CD4-positive, alpha-beta T cell treated with Interleukin-15 for 1 hour (primary cell): ENCODE data around the gene ASB14.
"Not testable (repeated sequence)": the region's sequence is repeated elsewhere in the genome, so short reads cannot be mapped to it uniquely, and the experiment has no call there.

Experiments used
- DNase-seq: peaks from one replicate; pipeline ENCODE4 v3.0.0-alpha.2; 2020

Gene ASB14

DNA sequence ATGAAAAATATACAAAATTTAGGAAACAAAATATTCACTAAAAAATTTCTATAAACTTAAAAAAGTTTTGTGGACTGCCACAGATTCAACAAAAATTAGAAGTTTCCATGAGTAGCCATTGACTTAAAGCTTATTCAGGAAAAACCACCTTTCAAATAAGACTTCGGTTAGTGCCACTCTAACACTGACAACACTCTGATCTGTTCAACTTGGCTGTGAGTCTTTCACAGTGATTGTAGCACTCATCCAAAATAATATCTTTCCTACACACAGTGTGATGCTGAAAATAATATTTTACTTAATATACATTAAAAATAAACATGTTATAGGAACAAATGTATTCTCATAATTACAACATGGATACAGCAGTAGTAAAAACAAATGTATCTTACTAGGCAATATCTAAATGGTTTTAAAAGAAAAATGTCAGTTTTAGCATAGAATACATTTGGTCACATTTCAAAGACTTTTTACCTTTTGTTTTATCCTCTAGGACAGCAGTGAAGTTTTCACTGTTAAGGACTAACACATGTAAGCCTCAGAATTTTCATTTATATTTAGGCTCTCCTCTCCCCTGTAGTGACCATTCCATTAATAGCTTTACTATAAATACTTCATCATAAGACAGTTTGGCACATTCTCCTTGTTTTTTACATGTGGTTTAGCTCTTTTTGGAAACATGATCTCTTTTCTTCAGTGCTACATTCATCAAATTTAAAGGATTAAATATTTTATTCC, at the start of gene ASB14:
TSS of gene ASB14 (minus strand) at position 527 of the 738 bp plus-strand sequence. CDS start 652 bp downstream, outside the sequence.
- DNase-seq, result no peak

- DNase-seq, result not testable (repeated sequence)
These were observed 46.7 kb upstream of the ASB14 start for GRCh38 chr3:57339071-57339642.

- DNase-seq, result not testable (repeated sequence)
These were observed 46.0 kb upstream of the ASB14 start for GRCh38 chr3:57338272-57339070.

GRCh38 chr3:57335283-57335938, 42.9 kb upstream of the ASB14 start:
- no peak for DNase-seq

- no peak for DNase-seq
These were observed 38.7 kb upstream of the ASB14 start for GRCh38 chr3:57331078-57331610.

DNA sequence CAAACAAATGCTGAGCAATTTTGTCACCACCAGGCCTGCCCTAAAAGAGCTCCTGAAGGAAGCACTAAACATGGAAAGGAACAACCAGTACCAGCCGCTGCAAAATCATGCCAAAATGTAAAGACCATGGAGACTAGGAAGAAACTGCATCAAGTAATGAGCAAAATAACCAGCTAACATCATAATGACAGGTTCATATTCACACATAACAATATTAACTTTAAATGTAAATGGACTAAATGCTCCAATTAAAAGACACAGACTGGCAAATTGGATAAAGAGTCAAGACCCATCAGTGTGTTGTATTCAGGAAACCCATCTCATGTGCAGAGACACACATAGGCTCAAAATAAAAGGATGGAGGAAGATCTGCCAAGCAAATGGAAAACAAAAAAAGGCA, 34.0 kb upstream of the ASB14 start:
- not testable (repeated sequence) for DNase-seq

DNA sequence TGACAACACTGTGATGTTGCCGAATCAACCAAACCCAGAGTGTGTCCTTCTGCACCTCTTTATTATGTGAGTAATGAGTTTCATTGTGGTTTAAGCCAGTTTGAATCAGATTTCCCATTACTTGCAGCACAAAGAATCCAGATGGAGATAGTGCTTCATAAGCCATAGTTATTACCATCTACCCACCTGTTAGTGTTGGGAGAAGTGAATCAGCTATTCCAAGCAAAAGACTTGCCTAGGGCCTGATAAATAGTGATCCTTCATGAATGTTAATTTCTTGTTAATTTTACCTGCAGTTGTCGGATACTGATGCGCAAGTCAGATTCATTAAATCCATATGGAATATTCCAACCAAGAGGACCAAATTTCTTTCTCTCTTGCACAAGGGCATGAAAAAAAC, 21.7 kb upstream of the ASB14 start:
- DNase-seq, result no peak

- no peak for DNase-seq
These were observed 17.4 kb upstream of the ASB14 start for GRCh38 chr3:57309769-57310360.

- DNase-seq, result not testable (repeated sequence)
These were observed 11.0 kb upstream of the ASB14 start for GRCh38 chr3:57303520-57303919.

DNA sequence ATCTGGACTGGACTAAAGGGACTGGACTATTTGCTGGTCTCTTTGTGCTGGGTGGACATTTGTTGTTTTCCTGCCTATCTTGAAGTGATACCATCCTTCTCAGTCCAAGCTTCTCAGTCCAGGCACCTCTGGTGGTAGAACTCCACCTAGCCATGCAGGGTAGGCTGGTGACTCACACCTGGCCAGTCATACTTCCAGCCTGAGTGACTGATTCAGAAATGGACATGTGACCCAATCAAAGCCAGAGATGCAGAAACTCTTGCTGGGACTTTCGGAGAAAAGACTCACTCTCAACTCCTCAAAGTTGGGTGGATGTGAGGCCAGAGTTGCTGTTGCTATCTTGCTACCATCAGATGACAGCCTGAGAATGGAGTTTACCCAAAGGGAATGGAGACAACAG, 5.6 kb upstream of the ASB14 start:
- DNase-seq, result no peak

DNA sequence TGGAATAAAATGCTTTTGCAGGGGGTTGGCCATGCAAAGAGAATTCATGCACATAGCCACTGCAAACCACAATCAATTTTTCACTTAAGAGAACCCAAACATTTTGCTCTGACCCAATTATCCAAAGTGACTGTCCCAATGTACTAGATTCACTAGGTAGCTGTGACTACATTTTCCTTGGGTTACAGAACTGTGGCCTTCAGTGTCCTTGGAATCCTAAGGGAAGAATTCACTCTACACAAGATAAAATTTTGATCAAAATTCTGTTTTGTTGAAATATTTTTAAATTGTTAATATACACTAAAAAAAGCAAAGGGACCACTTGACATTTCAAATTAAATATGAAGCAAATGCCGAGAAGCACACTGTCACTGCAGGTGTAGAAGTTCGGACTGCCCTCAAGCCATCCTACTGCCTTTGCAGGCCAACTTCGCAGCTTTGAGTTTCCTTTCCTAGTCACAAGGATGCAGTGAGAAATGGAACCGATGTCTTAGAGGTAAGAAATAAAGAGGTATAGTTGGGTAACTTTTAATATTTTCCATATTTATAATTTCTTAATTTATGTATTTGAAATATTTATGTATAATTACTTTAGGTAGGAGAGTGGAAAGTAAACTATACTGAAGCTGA, 527 bp upstream of the ASB14 start:
- DNase-seq, result no peak

DNA sequence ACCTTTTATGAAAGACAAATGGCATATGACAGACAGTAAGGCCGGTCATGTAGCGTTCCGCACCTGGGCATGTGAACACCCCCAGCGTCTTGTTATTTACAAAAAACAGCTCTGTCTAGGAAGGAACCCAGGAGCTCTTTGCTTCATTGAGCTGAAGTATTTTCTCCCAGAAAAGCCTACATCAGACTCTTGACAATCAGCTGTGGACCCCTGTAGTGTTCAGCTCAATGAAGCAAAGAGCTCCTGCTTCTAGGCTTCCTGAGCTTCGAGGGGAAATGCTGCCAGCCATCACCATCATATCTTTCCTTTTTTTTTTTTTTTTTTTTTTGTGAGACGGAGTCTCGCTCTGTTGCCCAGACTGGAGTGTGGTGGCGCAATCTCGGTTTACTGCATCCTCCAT, 4.1 kb downstream of the ASB14 start:
- no peak for DNase-seq

GRCh38 chr3:57287205-57287604, 5.3 kb downstream of the ASB14 start:
- DNase-seq, result no peak

DNA sequence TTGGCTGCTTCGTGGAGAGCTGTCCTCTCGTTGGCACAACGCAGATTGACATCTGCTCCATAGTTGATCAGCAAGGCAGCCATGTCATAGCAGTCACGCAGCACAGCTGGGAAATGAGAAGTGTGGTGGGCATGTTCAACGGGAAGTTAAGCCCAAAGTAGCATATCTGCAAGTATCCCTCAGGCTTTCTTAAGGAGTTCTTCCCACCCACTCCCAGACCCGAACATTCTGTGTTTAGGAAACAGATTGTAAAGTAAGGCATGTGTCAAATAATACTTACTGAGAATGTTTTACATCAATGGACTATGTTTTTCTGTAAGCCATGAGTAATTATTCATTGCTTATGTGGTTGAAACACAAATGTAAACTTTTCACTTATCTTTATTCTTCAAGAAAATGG, 9.2 kb downstream of the ASB14 start:
- no peak for DNase-seq

- DNase-seq, result no peak
These were observed 10.8 kb downstream of the ASB14 start for GRCh38 chr3:57281715-57282114.

GRCh38 chr3:57279685-57280084, 12.8 kb downstream of the ASB14 start:
- DNase-seq, result no peak

GRCh38 chr3:57278237-57278636, 14.2 kb downstream of the ASB14 start:
- no peak for DNase-seq

DNA sequence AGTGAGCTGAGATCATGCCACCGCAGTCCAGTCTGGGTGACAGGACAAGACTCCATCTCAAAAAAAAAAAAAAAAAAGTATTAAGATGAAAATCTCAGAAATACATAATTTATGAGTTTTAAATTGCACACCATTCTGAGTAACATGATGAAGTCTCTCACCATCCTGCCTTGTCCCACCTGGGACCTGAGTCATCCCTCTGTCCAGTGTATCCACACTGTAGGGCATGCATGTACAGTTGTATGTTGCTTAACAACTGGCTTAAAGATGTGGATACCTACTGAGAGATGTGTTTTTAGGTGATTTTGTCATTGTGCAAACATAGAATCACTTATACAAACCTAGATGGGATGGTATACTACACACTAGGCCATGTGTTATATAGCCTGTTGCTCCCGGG, 17.1 kb downstream of the ASB14 start:
- DNase-seq, result no peak

GRCh38 chr3:57274845-57275244, 17.6 kb downstream of the ASB14 start:
- no peak for DNase-seq

GRCh38 chr3:57268416-57268815, 24.1 kb downstream of the ASB14 start:
- no peak for DNase-seq

GRCh38 chr3:57261929-57262328, 30.6 kb downstream of the ASB14 start:
- no peak for DNase-seq

- no peak for DNase-seq
These were observed 31.4 kb downstream of the ASB14 start for GRCh38 chr3:57261119-57261518.
